Keratinocyte (primary cell): ENCODE results near the gene AMMECR1. TPM values are rescaled to one million over a fixed set of nuclear protein-coding genes. Genes with fewer than 3 reads are reported as not detected.
A peak's percentile ranks its signal among the peaks of the same experiment; 100 is the strongest.
"Not testable (repeated sequence)": the region's sequence is repeated elsewhere in the genome, so short reads cannot be mapped to it uniquely, and the experiment has no call there.

Experiments
- DNase-seq: peaks from one replicate; pipeline ENCODE4 v3.0.0-alpha.2; 2011; ENCODE audit warnings: low read depth, missing footprints, low spot score
- FAIRE-seq: peaks from 2 replicates; lab custom pipeline; 2011; peaks lifted over from hg19 to GRCh38; lab: Jason Lieb, UNC
- H2AFZ ChIP-seq: 2 replicates; pipeline ENCODE4 v1.6.0; 2012; ENCODE audit warnings: low read length, control low read depth, inconsistent platforms; ENCODE audit not compliant: control insufficient read depth
- H3K27ac ChIP-seq: 2 replicates; pipeline ENCODE4 v1.5.1; 2011; ENCODE audit warnings: low read length; ENCODE audit not compliant: control insufficient read depth, insufficient read depth
- H3K27me3 ChIP-seq: 3 replicates; pipeline ENCODE4 v1.6.0; 2011; ENCODE audit warnings: low read length; ENCODE audit not compliant: control insufficient read depth, insufficient read depth; ENCODE audit errors: extremely low read depth
- H3K36me3 ChIP-seq, 2 experiments: 2 replicates in 1 of 2; 3 replicates in 1 of 2; pipeline ENCODE4 v1.5.1; 2011; ENCODE audit warnings: low read length in 2 of 2, mild to moderate bottlenecking in 1 of 2; ENCODE audit not compliant: control insufficient read depth in 2 of 2, insufficient read depth in 2 of 2; ENCODE audit errors: extremely low read depth in 1 of 2
- H3K4me1 ChIP-seq: 3 replicates; pipeline ENCODE4 v1.5.1; 2011; ENCODE audit warnings: low read length; ENCODE audit not compliant: control insufficient read depth, insufficient read depth; ENCODE audit errors: extremely low read depth
- H3K4me2 ChIP-seq: 3 replicates; pipeline ENCODE4 v1.6.0; 2011; ENCODE audit warnings: low read depth, low read length; ENCODE audit not compliant: control insufficient read depth, insufficient read depth; ENCODE audit errors: extremely low read depth
- H3K4me3 ChIP-seq, 3 experiments: fragments of 200-600 bp in 1 of 3; sonication (generic) in 1 of 3; 2 replicates in 2 of 3; 3 replicates in 1 of 3; pipeline ENCODE4 v1.5.1; 2011 to 2016; ENCODE audit warnings: low read length in 3 of 3, mild to moderate bottlenecking in 3 of 3, control low read depth in 2 of 3, inconsistent platforms in 1 of 3, low read depth in 1 of 3, mixed read lengths in 1 of 3, mixed run types in 1 of 3, moderate library complexity in 1 of 3; ENCODE audit not compliant: control insufficient read depth in 2 of 3, insufficient read depth in 2 of 3; ENCODE audit errors: extremely low read depth in 1 of 3
- H3K79me2 ChIP-seq: 2 replicates; pipeline ENCODE4 v1.6.0; 2012; ENCODE audit warnings: low read length; ENCODE audit not compliant: control insufficient read depth, insufficient read depth
- H3K9ac ChIP-seq: 3 replicates; pipeline ENCODE4 v1.6.0; 2011; ENCODE audit warnings: low read length; ENCODE audit not compliant: control insufficient read depth, insufficient read depth; ENCODE audit errors: extremely low read depth
- H3K9me1 ChIP-seq: 3 replicates; pipeline ENCODE4 v1.6.0; 2011; ENCODE audit warnings: low read length; ENCODE audit not compliant: control insufficient read depth, insufficient read depth; ENCODE audit errors: extremely low read depth
- H3K9me3 ChIP-seq: 2 replicates; pipeline ENCODE4 v1.5.1; 2012; ENCODE audit warnings: low read depth, low read length; ENCODE audit not compliant: control insufficient read depth
- H4K20me1 ChIP-seq: 3 replicates; pipeline ENCODE4 v1.6.0; 2011; ENCODE audit warnings: low read length; ENCODE audit not compliant: control insufficient read depth, insufficient read depth; ENCODE audit errors: extremely low read depth
- EZH2 ChIP-seq: IDR thresholded peaks from one replicate; pipeline ENCODE4 v1.6.1; 2012; ENCODE audit warnings: inconsistent platforms, mild to moderate bottlenecking, low read length, moderate library complexity
- dilution Hi-C: fragments of 300-500 bp; cut with MboI; formaldehyde crosslinking; loops from one replicate; pipeline ENCODE4 v1.7.0; 2020; ENCODE audit warnings: low sequenced_read_pairs; ENCODE audit not compliant: extremely low pct_ligation_motif_present
- polyA plus RNA-seq, 5 experiments: library from polyadenylated mRNA; depleted of rRNA in 3 of 5; stranded (reverse) in 3 of 5; stranded (forward) in 1 of 5; unstranded in 1 of 5; fragments of >200 nt; gene quantifications; 1 replicate in 1 of 5; 2 replicates in 3 of 5; 3 replicates in 1 of 5; pipeline versions ENCODE4 v1.2.1 to v1.2.3, GENCODE V29; 2011 to 2012; ENCODE audit warnings: missing spikeins in 2 of 5, low read depth in 1 of 5, low replicate concordance in 1 of 5
- TF ChIP-seq, protein P1 (sequence below), 3 experiments: IDR thresholded peaks in 1 of 3; conservative IDR thresholded peaks in 1 of 3; optimal IDR thresholded peaks in 1 of 3; 2 replicates in 2 of 3; 3 replicates in 1 of 3; pipeline versions ENCODE3 to v1.5.1; 2011; ENCODE audit warnings: low read length in 3 of 3, mild to moderate bottlenecking in 3 of 3, moderate library complexity in 2 of 3, control low read depth in 1 of 3, inconsistent platforms in 1 of 3; ENCODE audit not compliant: insufficient read depth in 2 of 3; ENCODE audit errors: extremely low read depth in 1 of 3

Gene AMMECR1
- polyA plus RNA-seq, 1 donor (not counting 4 experiments of a cell fraction or from before 2014, with no cell fraction given): 15.5 TPM

DNA sequence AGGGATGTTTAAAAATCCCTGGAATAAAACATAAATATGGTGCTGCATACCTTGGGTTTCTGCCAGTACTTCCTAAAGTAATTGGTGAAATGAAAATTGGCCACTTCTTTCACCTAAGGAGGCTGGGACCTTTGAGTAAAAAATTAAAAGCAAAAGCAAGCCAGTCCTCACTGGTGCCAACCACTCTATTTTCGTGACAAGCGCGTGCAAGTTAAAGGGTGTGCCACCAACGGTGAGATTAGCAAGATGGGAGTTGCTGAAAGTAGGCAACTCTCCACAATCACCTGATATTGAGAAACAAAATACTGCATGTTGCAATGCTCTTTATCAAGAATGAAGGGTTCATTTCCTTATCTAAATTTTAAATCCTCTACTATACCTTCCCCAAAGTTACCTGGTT lies 21.1 kb upstream of the AMMECR1 start:
- Histone ChIP-seq H3K4me3 (no peak overlapping the region), H3K27ac (peak overlapping the region; percentile 31), H3K27me3 (no peaks in the 10 kb centered on the region), H3K4me1 (peaks cover 7% of the 10 kb centered on the region), H3K4me2 (peak overlapping the region; percentile 27), H2AFZ (no peak overlapping the region), H3K79me2 (no peaks in the 10 kb centered on the region), H3K36me3 (no peaks in the 10 kb centered on the region), H3K9me1 (no peaks in the 10 kb centered on the region), H4K20me1 (no peaks in the 10 kb centered on the region), H3K9ac (no peak overlapping the region), H3K9me3 (no peaks in the 10 kb centered on the region)
- DNase-seq (no peak), FAIRE-seq (peak; percentile 72)
- TF ChIP-seq EZH2: no peak
- TF ChIP-seq, protein P1, sequence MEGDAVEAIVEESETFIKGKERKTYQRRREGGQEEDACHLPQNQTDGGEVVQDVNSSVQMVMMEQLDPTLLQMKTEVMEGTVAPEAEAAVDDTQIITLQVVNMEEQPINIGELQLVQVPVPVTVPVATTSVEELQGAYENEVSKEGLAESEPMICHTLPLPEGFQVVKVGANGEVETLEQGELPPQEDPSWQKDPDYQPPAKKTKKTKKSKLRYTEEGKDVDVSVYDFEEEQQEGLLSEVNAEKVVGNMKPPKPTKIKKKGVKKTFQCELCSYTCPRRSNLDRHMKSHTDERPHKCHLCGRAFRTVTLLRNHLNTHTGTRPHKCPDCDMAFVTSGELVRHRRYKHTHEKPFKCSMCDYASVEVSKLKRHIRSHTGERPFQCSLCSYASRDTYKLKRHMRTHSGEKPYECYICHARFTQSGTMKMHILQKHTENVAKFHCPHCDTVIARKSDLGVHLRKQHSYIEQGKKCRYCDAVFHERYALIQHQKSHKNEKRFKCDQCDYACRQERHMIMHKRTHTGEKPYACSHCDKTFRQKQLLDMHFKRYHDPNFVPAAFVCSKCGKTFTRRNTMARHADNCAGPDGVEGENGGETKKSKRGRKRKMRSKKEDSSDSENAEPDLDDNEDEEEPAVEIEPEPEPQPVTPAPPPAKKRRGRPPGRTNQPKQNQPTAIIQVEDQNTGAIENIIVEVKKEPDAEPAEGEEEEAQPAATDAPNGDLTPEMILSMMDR (optimal IDR thresholded peaks at IDR 0.05 in 1 of 3, IDR thresholded peaks at IDR 0.05 in 1 of 3, conservative IDR thresholded peaks at IDR 0.05 in 1 of 3; ENCODE audit: extremely low read depth in 1 of 3, insufficient read depth in 2 of 3, low read length in 3 of 3): no peak
- dilution Hi-C loops: no loop called here

DNA sequence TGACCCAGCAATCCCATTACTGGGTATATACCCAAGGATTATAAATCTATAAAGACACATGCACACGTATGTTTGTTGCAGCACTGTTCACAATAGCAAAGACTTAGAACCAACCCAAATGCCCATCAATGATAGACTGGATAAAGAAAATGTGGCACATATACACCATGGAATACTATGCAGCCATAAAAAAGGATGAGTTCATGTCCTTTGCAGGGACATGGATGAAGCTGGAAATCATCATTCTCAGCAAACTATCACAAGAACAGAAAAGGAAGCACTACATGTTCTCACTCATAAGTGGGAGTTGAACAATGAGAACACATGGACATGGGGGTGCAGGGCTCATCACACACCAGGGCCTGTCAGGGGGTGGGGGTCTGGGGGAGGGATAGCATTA lies 15.6 kb upstream of the AMMECR1 start:
- H3K4me2 ChIP-seq, H3K4me3 ChIP-seq, H3K36me3 ChIP-seq, H4K20me1 ChIP-seq, H3K9me1 ChIP-seq, H3K4me1 ChIP-seq, FAIRE-seq, H3K27ac ChIP-seq, H3K27me3 ChIP-seq, dilution Hi-C loops, DNase-seq, H2AFZ ChIP-seq, H3K9me3 ChIP-seq, H3K9ac ChIP-seq, H3K79me2 ChIP-seq: not testable (repeated sequence)

DNA sequence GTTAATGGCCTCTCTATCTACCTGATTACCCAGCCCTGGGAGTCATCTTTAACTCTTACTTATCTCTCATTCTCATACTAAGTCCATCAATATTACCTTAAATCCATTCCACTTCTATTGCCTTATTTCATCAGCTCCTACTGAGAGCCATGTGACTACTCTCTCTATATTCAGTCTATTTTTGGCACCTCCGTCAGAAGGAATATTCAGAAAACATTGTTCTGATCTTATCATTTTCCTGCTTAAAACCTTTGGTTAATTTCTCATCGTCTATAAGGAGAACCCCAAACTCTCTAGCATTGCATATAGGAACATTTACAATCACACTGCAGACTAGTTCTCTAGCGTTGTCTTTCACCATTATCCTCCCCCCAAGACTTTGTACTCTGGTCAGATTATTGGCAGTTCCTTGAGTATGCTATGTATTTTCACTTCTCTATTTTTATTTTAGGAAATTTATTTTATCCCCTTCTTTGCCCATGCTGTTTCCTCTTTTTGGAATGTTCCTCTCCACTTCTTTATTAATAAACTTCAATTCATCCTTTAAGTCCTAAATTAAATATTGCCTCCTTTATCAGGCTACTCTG lies 13.7 kb upstream of the AMMECR1 start:
- Histone ChIP-seq H3K4me1 (no peaks in the 10 kb centered on the region), H4K20me1 (no peaks in the 10 kb centered on the region), H3K9me3 (no peaks in the 10 kb centered on the region), H3K27ac (no peak overlapping the region), H3K79me2 (no peaks in the 10 kb centered on the region), H3K36me3 (no peaks in the 10 kb centered on the region), H3K4me3 (no peak overlapping the region), H3K27me3 (no peaks in the 10 kb centered on the region), H3K9me1 (no peaks in the 10 kb centered on the region), H2AFZ (no peak overlapping the region), H3K4me2 (no peak overlapping the region), H3K9ac (no peak overlapping the region)
- TF ChIP-seq, protein P1 (optimal IDR thresholded peaks at IDR 0.05 in 1 of 3, IDR thresholded peaks at IDR 0.05 in 1 of 3, conservative IDR thresholded peaks at IDR 0.05 in 1 of 3; ENCODE audit: extremely low read depth in 1 of 3, insufficient read depth in 2 of 3, low read length in 3 of 3): no peak
- no peak for TF ChIP-seq EZH2
- dilution Hi-C loops: no loop called here
- FAIRE-seq: no peak
- DNase-seq: no peak

DNA sequence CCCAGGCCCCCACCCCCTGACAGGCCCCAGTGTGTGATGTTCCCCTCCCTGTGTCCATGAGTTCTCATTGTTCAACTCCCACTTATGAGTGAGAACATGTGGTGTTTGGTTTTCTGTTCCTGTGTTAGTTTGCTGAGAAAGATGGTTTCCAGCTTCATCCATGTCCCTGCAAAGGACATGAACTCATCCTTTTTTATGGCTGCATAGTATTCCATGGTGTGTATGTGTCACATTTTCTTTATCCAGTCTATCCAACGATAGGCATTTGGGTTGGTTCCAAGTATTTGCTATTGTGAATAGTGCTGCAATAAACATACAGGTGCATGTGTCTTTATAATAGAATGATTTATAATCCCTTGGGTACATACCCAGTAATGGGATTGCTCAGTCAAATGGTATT lies 10.7 kb upstream of the AMMECR1 start:
- H3K27ac ChIP-seq, H4K20me1 ChIP-seq, H3K79me2 ChIP-seq, H3K9ac ChIP-seq, H3K4me3 ChIP-seq, H2AFZ ChIP-seq, H3K4me1 ChIP-seq, H3K9me1 ChIP-seq, H3K27me3 ChIP-seq, H3K4me2 ChIP-seq, DNase-seq, dilution Hi-C loops, H3K9me3 ChIP-seq, FAIRE-seq, H3K36me3 ChIP-seq: not testable (repeated sequence)
